GM18511 (cell line): ENCODE data around the gene ROR1.

Experiments
- ATAC-seq: cut with Tn5 transposase; IDR thresholded peaks from one replicate; pipeline ENCODE4 v1.9.1; 2021; ENCODE audit warnings: mild to moderate bottlenecking, moderate library complexity; ENCODE audit not compliant: unreplicated experiment

Gene ROR1

GRCh38 chr1:64046243-64046642 lies 272.4 kb downstream of the ROR1 start:
- no peak for ATAC-seq

GRCh38 chr1:64046891-64047290 lies 273.1 kb downstream of the ROR1 start:
- ATAC-seq: no peak

- ATAC-seq: no peak
Observed at GRCh38 chr1:64047549-64047996, 273.8 kb downstream of the ROR1 start.

GRCh38 chr1:64049900-64050540 lies 276.2 kb downstream of the ROR1 start:
- ATAC-seq: no peak

GRCh38 chr1:64050601-64051000 lies 276.8 kb downstream of the ROR1 start:
- ATAC-seq: no peak

GRCh38 chr1:64051796-64052195 lies 278.0 kb downstream of the ROR1 start:
- ATAC-seq: no peak

GRCh38 chr1:64052777-64053176 lies 279.0 kb downstream of the ROR1 start:
- no peak for ATAC-seq

- ATAC-seq: no peak
Observed at GRCh38 chr1:64055310-64055709, 281.5 kb downstream of the ROR1 start.

- ATAC-seq: no peak
Observed at GRCh38 chr1:64059556-64059955, 285.7 kb downstream of the ROR1 start.

- no peak for ATAC-seq
Observed at GRCh38 chr1:64060611-64061302, 286.9 kb downstream of the ROR1 start.

- no peak for ATAC-seq
Observed at GRCh38 chr1:64061430-64062104, 287.8 kb downstream of the ROR1 start.

GRCh38 chr1:64062529-64062928 lies 288.7 kb downstream of the ROR1 start:
- ATAC-seq: no peak

GRCh38 chr1:64062941-64063581 lies 289.2 kb downstream of the ROR1 start:
- ATAC-seq: no peak

- ATAC-seq: no peak
Observed at GRCh38 chr1:64065571-64065970, 291.8 kb downstream of the ROR1 start.

GRCh38 chr1:64072089-64072793 lies 298.4 kb downstream of the ROR1 start:
- no peak for ATAC-seq

- ATAC-seq: no peak
Observed at GRCh38 chr1:64073705-64074104, 299.9 kb downstream of the ROR1 start.

- ATAC-seq: no peak
Observed at GRCh38 chr1:64074767-64075166, 300.9 kb downstream of the ROR1 start.

- no peak for ATAC-seq
Observed at GRCh38 chr1:64077281-64077940, 303.6 kb downstream of the ROR1 start.

- ATAC-seq: no peak
Observed at GRCh38 chr1:64080941-64081562, 307.2 kb downstream of the ROR1 start.

GRCh38 chr1:64082459-64082858 lies 308.6 kb downstream of the ROR1 start:
- no peak for ATAC-seq
